GM15510 (cell line): Measurements from ENCODE around the gene C6orf15.

Experiments
- POLR2A ChIP-seq: IDR thresholded peaks from 3 replicates; pipeline ENCODE4 v1.6.1; 2011; ENCODE audit warnings: borderline replicate concordance; ENCODE audit not compliant: insufficient read length; ENCODE audit errors: extremely low read depth

The C6orf15 gene

DNA sequence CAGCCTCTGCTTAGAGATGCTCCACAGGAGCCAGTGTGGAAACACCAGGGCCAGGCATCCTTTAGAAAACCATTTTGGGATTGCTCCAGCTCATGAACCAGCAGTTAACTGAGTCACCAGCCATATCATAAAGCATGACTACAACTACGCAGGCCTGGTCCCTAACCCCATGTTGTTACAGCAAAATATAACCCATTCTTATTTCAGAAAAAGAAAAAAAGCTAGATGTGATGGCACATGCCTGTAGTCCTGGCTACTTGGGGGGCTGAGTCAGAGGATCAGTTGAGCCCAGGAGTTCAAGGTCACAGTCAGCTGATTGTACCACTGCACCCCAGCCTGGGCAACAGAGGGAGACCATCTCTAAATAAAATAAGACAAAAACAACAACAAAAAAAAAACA, 36.8 kb downstream of the C6orf15 start:
- TF ChIP-seq POLR2A: no peak

GRCh38 chr6:31074401-31074800, 38.0 kb downstream of the C6orf15 start:
- no peak for TF ChIP-seq POLR2A

DNA sequence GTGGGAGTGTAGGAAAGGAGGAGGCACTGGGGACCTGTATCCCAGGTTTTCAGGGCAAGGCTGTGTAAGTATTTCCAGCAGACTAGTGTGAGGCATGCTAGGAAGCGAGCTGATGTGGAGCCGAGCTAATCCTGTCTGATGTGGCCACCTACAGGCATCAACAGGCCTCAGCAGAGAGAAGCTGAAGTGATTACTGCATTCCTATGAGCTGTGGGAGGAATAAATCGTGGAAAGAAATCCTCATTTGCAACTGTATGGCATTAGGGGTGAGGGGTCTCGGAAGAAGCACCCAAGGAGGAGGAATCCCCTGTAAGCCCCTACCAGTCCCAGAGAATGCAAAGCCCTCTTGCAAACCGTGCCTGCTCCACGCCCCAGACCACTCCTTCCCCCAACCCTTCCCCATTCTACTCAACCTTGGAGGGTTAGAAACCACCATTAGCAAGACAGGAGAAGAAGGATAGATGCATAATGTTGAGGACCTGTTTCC, 41.6 kb downstream of the C6orf15 start:
- no peak for TF ChIP-seq POLR2A

DNA sequence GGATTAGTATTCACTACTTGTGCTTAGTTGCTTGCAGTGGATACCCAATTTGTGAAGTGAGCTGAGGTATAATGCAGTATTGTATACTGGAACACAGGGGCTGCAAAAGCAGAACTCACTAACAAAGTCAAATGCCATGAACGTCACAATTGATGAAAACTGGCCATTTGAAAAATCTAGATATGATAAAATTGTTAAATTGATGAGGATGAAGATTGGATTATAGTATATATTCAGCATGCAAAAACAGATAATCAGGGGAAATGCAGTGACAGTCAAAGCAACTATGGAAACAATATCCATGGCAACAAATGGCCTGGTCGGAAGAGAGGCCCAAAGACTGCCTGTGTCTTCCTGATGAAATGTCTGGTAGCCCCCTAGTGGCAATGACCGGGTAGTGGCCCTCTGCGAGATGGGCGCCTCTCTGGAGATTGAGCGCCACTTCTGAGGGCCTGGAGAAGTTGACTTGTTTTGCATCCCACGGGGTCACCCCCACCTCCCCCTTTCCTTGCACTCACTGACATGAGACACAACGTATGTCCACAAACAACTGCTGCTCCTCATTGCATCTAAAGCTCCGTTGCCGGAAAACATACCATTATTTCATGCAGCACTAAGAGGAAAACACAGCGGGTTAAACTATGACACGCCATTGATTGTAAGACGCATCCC, 43.6 kb downstream of the C6orf15 start:
- no peak for TF ChIP-seq POLR2A

DNA sequence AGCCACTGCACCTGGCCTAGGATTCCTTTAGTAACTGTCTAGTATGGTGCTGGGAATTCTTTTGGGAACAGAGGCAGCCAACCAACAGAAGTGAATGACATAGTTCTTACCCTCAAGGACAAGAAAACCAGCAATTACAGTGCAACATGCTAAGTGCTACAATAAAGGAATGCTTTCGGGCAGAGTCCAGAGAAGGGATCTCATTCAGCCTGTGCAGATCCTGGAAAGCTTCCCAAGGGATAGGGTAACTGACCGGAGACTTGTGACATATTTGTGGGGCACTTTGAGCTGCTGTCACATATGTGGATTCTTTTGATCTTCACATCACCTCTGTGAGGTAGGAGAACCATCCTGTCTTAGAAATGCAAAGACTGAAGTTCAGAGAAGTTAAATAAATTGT, 46.8 kb downstream of the C6orf15 start:
- TF ChIP-seq POLR2A: no peak

DNA sequence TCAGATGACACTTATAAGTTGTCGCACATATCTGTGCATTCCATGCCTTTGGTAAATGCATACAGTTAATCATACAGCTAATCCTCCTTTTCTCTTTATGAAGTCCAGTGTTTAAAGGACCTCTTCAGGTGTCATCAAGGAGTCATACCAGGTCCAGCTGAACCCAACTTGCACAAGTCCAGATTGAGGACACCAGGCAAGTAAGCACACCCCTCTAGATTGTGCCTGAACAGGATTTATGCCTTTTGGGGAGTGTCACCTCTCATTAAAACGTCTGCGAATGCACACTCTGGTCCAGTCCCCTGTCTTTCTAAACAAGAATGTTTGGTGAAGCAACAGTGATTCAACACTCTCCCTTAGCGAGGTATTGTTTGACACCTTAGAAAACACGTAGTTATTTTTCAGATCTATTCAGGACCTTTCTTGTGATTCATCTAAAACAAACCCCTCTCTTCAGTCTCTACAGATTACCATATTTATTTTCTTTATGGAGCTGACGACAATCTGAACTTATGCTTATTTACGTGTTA, 48.4 kb downstream of the C6orf15 start:
- TF ChIP-seq POLR2A: no peak
